GM21737 (cell line): ENCODE data around the gene SLC22A6.
"Not testable (repeated sequence)": the region's sequence is repeated elsewhere in the genome, so short reads cannot be mapped to it uniquely, and the experiment has no call there.

ENCODE experiments used
- ATAC-seq: cut with Tn5 transposase; IDR thresholded peaks from one replicate; pipeline ENCODE4 v1.9.1; 2021; ENCODE audit warnings: mild to moderate bottlenecking, moderate library complexity; ENCODE audit not compliant: unreplicated experiment

SLC22A6 gene

GRCh38 chr11:62988276-62988675, 3.5 kb upstream of the SLC22A6 start:
- ATAC-seq = no peak

GRCh38 chr11:62985041-62985750, 429 bp upstream of the SLC22A6 start:
- ATAC-seq = no peak

- no peak for ATAC-seq
Observed at GRCh38 chr11:62983536-62984199, 1.1 kb downstream of the SLC22A6 start.

GRCh38 chr11:62981743-62982142, 3.0 kb downstream of the SLC22A6 start:
- ATAC-seq = no peak

- ATAC-seq = no peak
Observed at GRCh38 chr11:62980133-62980760, 4.5 kb downstream of the SLC22A6 start.

GRCh38 chr11:62976109-62976508, 8.7 kb downstream of the SLC22A6 start:
- no peak for ATAC-seq

- ATAC-seq = no peak
Observed at GRCh38 chr11:62974848-62975522, 9.8 kb downstream of the SLC22A6 start.

GRCh38 chr11:62965574-62965973, 19.2 kb downstream of the SLC22A6 start:
- ATAC-seq = no peak

- ATAC-seq = no peak
Observed at GRCh38 chr11:62962391-62962790, 22.4 kb downstream of the SLC22A6 start.

- ATAC-seq = no peak
Observed at GRCh38 chr11:62961017-62961570, 23.7 kb downstream of the SLC22A6 start.

GRCh38 chr11:62959422-62959980, 25.3 kb downstream of the SLC22A6 start:
- no peak for ATAC-seq

- no peak for ATAC-seq
Observed at GRCh38 chr11:62958547-62959421, 26.0 kb downstream of the SLC22A6 start.

GRCh38 chr11:62957147-62957546, 27.6 kb downstream of the SLC22A6 start:
- ATAC-seq = no peak

GRCh38 chr11:62954478-62954877, 30.3 kb downstream of the SLC22A6 start:
- no peak for ATAC-seq

GRCh38 chr11:62953811-62954210, 31.0 kb downstream of the SLC22A6 start:
- ATAC-seq = no peak

GRCh38 chr11:62948765-62949320, 35.9 kb downstream of the SLC22A6 start:
- no peak for ATAC-seq

GRCh38 chr11:62945538-62945937, 39.2 kb downstream of the SLC22A6 start:
- ATAC-seq = not testable (repeated sequence)

- ATAC-seq = not testable (repeated sequence)
Observed at GRCh38 chr11:62937528-62937927, 47.2 kb downstream of the SLC22A6 start.

- no peak for ATAC-seq
Observed at GRCh38 chr11:62934496-62934785, 50.3 kb downstream of the SLC22A6 start.
